Endodermal cell (in vitro differentiated cells): ENCODE results near the gene KLF6. TPM values are rescaled to one million over a fixed set of nuclear protein-coding genes. Genes with fewer than 3 reads are reported as not detected.
A peak's percentile ranks its signal among the peaks of the same experiment; 100 is the strongest.

Experiments
- DNase-seq: peaks from one replicate; pipeline ENCODE4 v3.0.0-alpha.2; 2017
- H3K27ac ChIP-seq: 2 replicates; pipeline ENCODE4 v1.5.1; 2013; ENCODE audit warnings: mild to moderate bottlenecking, low read depth, low read length, moderate library complexity
- H3K27me3 ChIP-seq: 2 replicates; pipeline ENCODE4 v1.6.1; 2013; ENCODE audit warnings: mild to moderate bottlenecking, low read length, moderate library complexity; ENCODE audit not compliant: insufficient read depth, control insufficient read depth, poor library complexity, severe bottlenecking
- H3K36me3 ChIP-seq: 2 replicates; pipeline ENCODE4 v1.7.0; 2013; ENCODE audit warnings: mild to moderate bottlenecking, low read length, moderate library complexity; ENCODE audit not compliant: control insufficient read depth, insufficient read depth
- H3K4me1 ChIP-seq: one replicate; pipeline ENCODE4 v1.7.0; 2013; ENCODE audit warnings: low read length; ENCODE audit not compliant: control insufficient read depth, insufficient read depth
- H3K4me3 ChIP-seq: 2 replicates; pipeline ENCODE4 v1.5.1; 2013; ENCODE audit warnings: mild to moderate bottlenecking, low read length, moderate library complexity
- H3K9ac ChIP-seq: 2 replicates; pipeline ENCODE4 v1.6.1; 2013; ENCODE audit warnings: mild to moderate bottlenecking, low read length, moderate library complexity; ENCODE audit not compliant: poor library complexity, severe bottlenecking; ENCODE audit errors: extremely low read depth
- H3K9me3 ChIP-seq: 2 replicates; pipeline ENCODE4 v1.6.1; 2013; ENCODE audit warnings: mild to moderate bottlenecking, low read length, moderate library complexity; ENCODE audit not compliant: control insufficient read depth
- H3K27ac Mint-ChIP-seq: 2 replicates; pipeline ENCODE4 v1.8.0; 2020; ENCODE audit warnings: mixed read lengths
- H3K27me3 Mint-ChIP-seq: 2 replicates; pipeline ENCODE4 v1.8.0; 2021; ENCODE audit warnings: mild to moderate bottlenecking, mixed read lengths; ENCODE audit not compliant: insufficient read depth
- H3K36me3 Mint-ChIP-seq: 2 replicates; pipeline ENCODE4 v1.8.0; 2020; ENCODE audit warnings: low read depth, mixed read lengths
- H3K4me1 Mint-ChIP-seq: 2 replicates; pipeline ENCODE4 v1.8.0; 2020; ENCODE audit warnings: mixed read lengths
- H3K4me3 Mint-ChIP-seq: 2 replicates; pipeline ENCODE4 v1.8.0; 2020; ENCODE audit warnings: mild to moderate bottlenecking, moderate library complexity, mixed read lengths
- H3K9me3 Mint-ChIP-seq: 2 replicates; pipeline ENCODE4 v1.8.0; 2020; ENCODE audit warnings: mild to moderate bottlenecking, mixed read lengths
- WGBS, 2 experiments: methylation state at CpG; one replicate each; pipeline versions ENCODE4 v1.1.5 to v1.1.7; 2013; ENCODE audit warnings: missing lambda C conversion rate in 2 of 2, mixed read lengths in 1 of 2; ENCODE audit not compliant: insufficient coverage in 1 of 2, insufficient read length in 1 of 2; 5-methylcytosine and 5-hydroxymethylcytosine counted together
- total RNA-seq, 2 donors: library from RNA; stranded (reverse); fragmentation: NEBNext Ultra II Directional in 1 of 2; extraction: Animal tissue kit (Norgen Biotek cat#: 25700) in 1 of 2; gene quantifications; 2 replicates in 1 of 2; 3 replicates in 1 of 2; pipeline ENCODE4 v1.2.1, GENCODE V29; 2021
- TF ChIP-seq, protein P1 (sequence below): fragments of 200-600 bp; sonication (generic); conservative IDR thresholded peaks from 2 replicates; pipeline ENCODE4 v1.5.0; 2021; ENCODE audit warnings: antibody characterized with exemption, mild to moderate bottlenecking

Gene KLF6
- total RNA-seq, 2 donors from 2014 or later, result 59.0 to 71.2 TPM

- Histone ChIP-seq H3K9ac (no peak overlapping the region), H3K27me3 (no peaks in the 10 kb centered on the region), H3K9me3 (no peaks in the 10 kb centered on the region), H3K27ac (no peak overlapping the region), H3K4me3 (no peak overlapping the region), H3K4me1 (no peaks in the 10 kb centered on the region), H3K36me3 (no peaks in the 10 kb centered on the region)
- TF ChIP-seq, protein P1, sequence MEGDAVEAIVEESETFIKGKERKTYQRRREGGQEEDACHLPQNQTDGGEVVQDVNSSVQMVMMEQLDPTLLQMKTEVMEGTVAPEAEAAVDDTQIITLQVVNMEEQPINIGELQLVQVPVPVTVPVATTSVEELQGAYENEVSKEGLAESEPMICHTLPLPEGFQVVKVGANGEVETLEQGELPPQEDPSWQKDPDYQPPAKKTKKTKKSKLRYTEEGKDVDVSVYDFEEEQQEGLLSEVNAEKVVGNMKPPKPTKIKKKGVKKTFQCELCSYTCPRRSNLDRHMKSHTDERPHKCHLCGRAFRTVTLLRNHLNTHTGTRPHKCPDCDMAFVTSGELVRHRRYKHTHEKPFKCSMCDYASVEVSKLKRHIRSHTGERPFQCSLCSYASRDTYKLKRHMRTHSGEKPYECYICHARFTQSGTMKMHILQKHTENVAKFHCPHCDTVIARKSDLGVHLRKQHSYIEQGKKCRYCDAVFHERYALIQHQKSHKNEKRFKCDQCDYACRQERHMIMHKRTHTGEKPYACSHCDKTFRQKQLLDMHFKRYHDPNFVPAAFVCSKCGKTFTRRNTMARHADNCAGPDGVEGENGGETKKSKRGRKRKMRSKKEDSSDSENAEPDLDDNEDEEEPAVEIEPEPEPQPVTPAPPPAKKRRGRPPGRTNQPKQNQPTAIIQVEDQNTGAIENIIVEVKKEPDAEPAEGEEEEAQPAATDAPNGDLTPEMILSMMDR, result no peak
- WGBS, 2 experiments, result 91 to 100% methylated on average over 5 of the region's 5 CpGs
- H3K4me3 Mint-ChIP-seq, result no peak overlapping the region
- H3K27me3 Mint-ChIP-seq, result peaks cover 35% of the 10 kb centered on the region
- H3K27ac Mint-ChIP-seq, result no peak overlapping the region
- peaks cover 14% of the 10 kb centered on the region for H3K4me1 Mint-ChIP-seq
- no peaks in the 10 kb centered on the region for H3K9me3 Mint-ChIP-seq
- no peaks in the 10 kb centered on the region for H3K36me3 Mint-ChIP-seq
- no peak for DNase-seq
Measured at GRCh38 chr10:3764626-3765112, 20.3 kb downstream of the KLF6 start.

- 88 to 91% methylated on average over 7 to 8 of the region's 8 CpGs for WGBS, 2 experiments
- no peak overlapping the region for H3K4me3 Mint-ChIP-seq
- H3K27ac ChIP-seq, result no peak overlapping the region
Measured at GRCh38 chr10:3763852-3764625, 21.0 kb downstream of the KLF6 start.

GRCh38 chr10:3763035-3763456 lies 22.0 kb downstream of the KLF6 start:
- TF ChIP-seq, protein P1, result no peak
- Histone ChIP-seq H3K9ac (no peak overlapping the region), H3K36me3 (no peaks in the 10 kb centered on the region), H3K4me3 (no peak overlapping the region), H3K27ac (no peak overlapping the region), H3K9me3 (no peaks in the 10 kb centered on the region), H3K4me1 (peaks cover 2% of the 10 kb centered on the region), H3K27me3 (no peaks in the 10 kb centered on the region)
- Mint-ChIP-seq H3K27ac (no peak overlapping the region), H3K27me3 (peaks cover 40% of the 10 kb centered on the region), H3K36me3 (no peaks in the 10 kb centered on the region), H3K4me3 (no peak overlapping the region), H3K4me1 (peaks cover 19% of the 10 kb centered on the region), H3K9me3 (no peaks in the 10 kb centered on the region)
- 91 to 92% methylated on average over 12 to 20 of the region's 20 CpGs for WGBS, 2 experiments
- peak; percentile 40 for DNase-seq

More at GRCh38 chr10:3763852-3764625, 21.0 kb downstream of the KLF6 start:
- H3K4me3 ChIP-seq, result no peak overlapping the region
- DNase-seq, result no peak
- Mint-ChIP-seq H3K4me1 (peaks cover 14% of the 10 kb centered on the region), H3K9me3 (no peaks in the 10 kb centered on the region), H3K36me3 (no peaks in the 10 kb centered on the region), H3K27me3 (peaks cover 37% of the 10 kb centered on the region), H3K27ac (no peak overlapping the region)
- H3K27me3 ChIP-seq, result no peaks in the 10 kb centered on the region
- H3K9ac ChIP-seq, result no peak overlapping the region
- no peaks in the 10 kb centered on the region for H3K36me3 ChIP-seq
- TF ChIP-seq, protein P1, result no peak
- H3K9me3 ChIP-seq, result no peaks in the 10 kb centered on the region
- no peaks in the 10 kb centered on the region for H3K4me1 ChIP-seq
